Naive thymus-derived CD8-positive, alpha-beta T cell (primary cell): ENCODE results near the gene NEK1. TPM values are rescaled to one million over a fixed set of nuclear protein-coding genes. Genes with fewer than 3 reads are reported as not detected.
"Not testable (repeated sequence)": the region's sequence is repeated elsewhere in the genome, so short reads cannot be mapped to it uniquely, and the experiment has no call there.

Source experiments
- ATAC-seq, 2 donors: fragments of 150-1000 bp; cut with Tn5 transposase in 1 of 2; sonication (Bioruptor Pico), chemical (Tn5 transposase) in 1 of 2; 1 replicate in 1 of 2; 2 replicates in 1 of 2; pipeline ENCODE4 v1.10.0; 2021; ENCODE audit warnings: mild to moderate bottlenecking in 2 of 2, moderate library complexity in 2 of 2
- POLR2A ChIA-PET: fragments of 350-600 bp; sonication (Branson Sonifier 250); formaldehyde crosslinking; loops from one replicate; lab custom pipeline; 2021; ENCODE audit warnings: antibody characterized with exemption; lab: Charles Lee
- DNase-seq, 10 donors: peaks; one replicate each; pipeline versions ENCODE4 v3.0.0 to v3.0.0-alpha.2; 2020 to 2022
- H3K27ac Mint-ChIP-seq, 10 donors: one replicate each; pipeline ENCODE4 v1.8.0; 2020 to 2022; ENCODE audit warnings: mild to moderate bottlenecking in 10 of 10, mixed read lengths in 10 of 10, moderate library complexity in 4 of 10, inconsistent platforms in 1 of 10
- H3K27me3 Mint-ChIP-seq, 5 donors: one replicate each; pipeline ENCODE4 v1.8.0; 2021 to 2022; ENCODE audit warnings: mixed read lengths in 5 of 5
- H3K36me3 Mint-ChIP-seq, 3 donors: one replicate each; pipeline ENCODE4 v1.8.0; 2020 to 2022; ENCODE audit warnings: mixed read lengths in 3 of 3, mild to moderate bottlenecking in 2 of 3, inconsistent platforms in 1 of 3
- H3K4me1 Mint-ChIP-seq, 4 donors: one replicate each; pipeline ENCODE4 v1.8.0; 2021 to 2022; ENCODE audit warnings: mixed read lengths in 4 of 4
- H3K4me3 Mint-ChIP-seq, 10 donors: one replicate each; pipeline ENCODE4 v1.8.0; 2020 to 2022; ENCODE audit warnings: mild to moderate bottlenecking in 10 of 10, mixed read lengths in 10 of 10, moderate library complexity in 6 of 10, inconsistent platforms in 1 of 10
- H3K9me3 Mint-ChIP-seq, 9 donors: one replicate each; pipeline ENCODE4 v1.8.0; 2020 to 2022; ENCODE audit warnings: mixed read lengths in 9 of 9, mild to moderate bottlenecking in 3 of 9, inconsistent platforms in 1 of 9, moderate library complexity in 1 of 9
- polyA plus RNA-seq, 3 donors: library from polyadenylated mRNA; unstranded; fragments of 300-500 nt; fragmentation: Illumina TruSeq; gene quantifications; one replicate each; pipeline ENCODE4 v1.2.3, GENCODE V29; 2021
- total RNA-seq, 8 experiments: library from RNA in 2 of 8; stranded (reverse) in 2 of 8; gene quantifications; one replicate each; pipeline ENCODE4 v1.2.3 and lab custom pipeline; 2021 to 2026

Gene NEK1
- total and polyA plus RNA-seq, 5 experiments from 2014 or later, result 7.1 to 19.5 (median 9.0) TPM

DNA sequence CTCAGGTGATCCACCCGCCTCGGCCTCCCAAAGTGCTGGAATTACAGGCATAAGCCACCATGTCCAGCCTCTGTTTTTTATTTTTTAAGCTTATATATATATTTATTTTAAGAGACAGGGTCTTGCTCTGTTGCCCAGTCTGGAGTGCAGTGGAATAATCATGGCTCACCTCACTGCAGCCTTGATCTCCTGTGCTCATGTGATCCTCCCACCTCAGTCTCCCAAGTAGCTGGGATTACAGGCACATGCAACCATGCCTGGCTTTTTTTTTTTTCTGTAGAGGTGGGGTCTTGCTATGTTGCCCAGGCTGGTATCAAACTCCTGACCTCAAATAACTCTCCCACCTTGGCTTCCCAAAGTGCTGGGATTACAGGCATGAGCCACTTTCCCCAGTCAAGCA is 184.7 kb downstream of the NEK1 start:
- H3K27me3 Mint-ChIP-seq, H3K27ac Mint-ChIP-seq, H3K4me1 Mint-ChIP-seq, H3K9me3 Mint-ChIP-seq, DNase-seq, ATAC-seq, H3K4me3 Mint-ChIP-seq, POLR2A ChIA-PET: not testable (repeated sequence)
- peaks cover 8 to 43% (median 26%) of the 10 kb centered on the region in 3 donors for H3K36me3 Mint-ChIP-seq

DNA sequence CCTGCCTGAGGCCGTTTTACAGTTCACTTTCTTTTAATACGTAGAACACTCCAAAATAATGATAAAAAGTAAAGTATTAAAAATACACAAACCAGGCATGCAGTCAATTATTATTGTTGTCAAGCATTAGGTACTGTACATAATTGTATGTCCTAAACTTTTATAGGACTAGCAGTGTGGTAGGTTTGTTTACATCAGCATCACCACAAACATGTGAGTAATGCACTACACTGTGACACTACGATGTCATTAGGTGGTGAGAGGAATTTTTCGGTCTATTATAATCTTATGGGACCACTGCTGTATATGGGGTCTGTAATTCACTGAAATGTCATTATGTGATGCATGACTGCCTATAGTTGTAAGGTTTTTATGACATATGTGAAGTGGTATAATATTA is 192.1 kb downstream of the NEK1 start:
- POLR2A ChIA-PET, result no interaction called here
- Mint-ChIP-seq H3K9me3 (no peaks in the 10 kb centered on the region), H3K4me3 (no peak overlapping the region), H3K4me1 (peaks cover 0 to 14% (median 4%) of the 10 kb centered on the region in 4 donors), H3K27me3 (no peaks in the 10 kb centered on the region), H3K36me3 (peaks cover 18 to 44% (median 41%) of the 10 kb centered on the region in 3 donors), H3K27ac (peak overlapping the region in 1 of 10 donors; percentile 46)
- no peak for DNase-seq
- no peak for ATAC-seq

DNA sequence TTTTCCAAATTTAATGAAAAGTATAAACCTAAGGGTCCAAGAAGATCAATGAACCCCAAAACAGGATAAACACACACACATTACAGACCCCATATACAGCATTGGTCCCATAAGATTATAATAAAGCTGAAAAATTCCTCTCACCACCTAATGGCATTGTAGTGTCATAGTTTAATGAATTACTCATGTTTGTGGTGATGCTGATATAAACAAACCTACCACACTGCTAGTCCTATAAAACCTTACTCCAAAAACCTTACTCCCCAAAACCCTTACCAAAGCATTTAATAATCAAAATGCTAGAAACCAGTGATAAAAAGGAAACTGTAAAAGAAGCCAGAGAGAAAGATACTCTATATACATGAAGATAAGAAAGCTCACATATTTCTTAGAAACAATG is 193.5 kb downstream of the NEK1 start:
- no peak for ATAC-seq
- no peak overlapping the region for H3K4me3 Mint-ChIP-seq
- POLR2A ChIA-PET, result no interaction called here

DNA sequence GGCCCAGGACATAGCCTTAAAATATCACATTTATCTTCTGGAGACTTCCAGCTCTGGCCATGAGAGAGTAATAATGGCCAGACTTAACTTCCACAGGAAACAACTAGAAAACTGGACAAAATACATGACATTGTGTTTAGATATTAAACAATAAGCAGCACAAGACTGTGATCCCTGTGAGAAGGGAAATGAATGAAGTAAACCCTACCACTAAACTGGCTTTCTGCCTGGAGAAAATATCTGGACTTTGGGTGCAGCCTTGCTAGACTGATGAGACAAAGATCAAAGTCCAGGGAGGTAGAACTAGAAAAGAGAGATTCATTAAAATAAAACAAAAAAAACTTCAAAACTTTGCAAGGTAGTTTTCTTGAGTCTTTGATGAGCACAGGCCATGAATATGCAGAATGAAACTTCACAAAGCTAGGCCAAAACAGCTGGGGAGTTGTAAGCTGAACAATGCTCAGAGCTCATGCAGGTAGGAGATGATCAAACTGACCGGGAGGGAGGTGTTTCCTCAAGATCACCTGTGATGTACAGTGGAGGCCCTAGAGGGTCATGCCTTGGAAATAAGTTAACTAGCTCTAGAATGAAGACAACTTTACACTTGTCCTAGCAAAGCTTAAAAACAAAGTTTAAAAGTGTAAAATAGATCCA is 194.6 kb downstream of the NEK1 start:
- Mint-ChIP-seq H3K27me3 (no peaks in the 10 kb centered on the region), H3K9me3 (no peaks in the 10 kb centered on the region), H3K4me3 (no peak overlapping the region), H3K27ac (peak overlapping the region in 1 of 10 donors; percentile 9), H3K4me1 (peaks cover 1 to 15% (median 4%) of the 10 kb centered on the region in 4 donors), H3K36me3 (peaks cover 10 to 29% (median 28%) of the 10 kb centered on the region in 3 donors)
- DNase-seq (no peak), ATAC-seq (no peak)
- POLR2A ChIA-PET, result no interaction called here

More for the DNA sequence above, 193.5 kb downstream of the NEK1 start:
- no peaks in the 10 kb centered on the region for H3K9me3 Mint-ChIP-seq
- H3K27ac Mint-ChIP-seq, result no peak overlapping the region
- no peaks in the 10 kb centered on the region for H3K27me3 Mint-ChIP-seq
- peaks cover 0 to 14% (median 4%) of the 10 kb centered on the region in 4 donors for H3K4me1 Mint-ChIP-seq
- H3K36me3 Mint-ChIP-seq, result peaks cover 10 to 31% (median 28%) of the 10 kb centered on the region in 3 donors
- no peak for DNase-seq

DNA sequence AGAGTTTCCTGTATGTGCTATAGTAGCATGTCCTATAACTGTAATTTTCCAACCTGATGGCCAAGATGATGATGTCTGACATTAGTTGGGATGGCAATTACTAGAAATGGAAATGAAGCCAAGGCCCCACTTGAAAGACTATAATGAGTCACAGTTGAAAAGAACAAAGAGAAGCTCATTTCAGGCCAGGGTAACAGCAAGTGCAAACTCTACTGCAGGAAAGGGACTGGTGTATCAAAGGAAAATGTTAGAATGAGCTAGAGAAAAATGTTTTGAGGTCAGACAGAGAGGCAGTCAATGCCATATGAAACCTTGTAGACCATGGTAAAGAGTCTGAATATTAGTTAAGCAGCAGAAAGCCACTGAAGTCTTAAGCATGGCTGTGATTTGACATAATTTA is 195.4 kb downstream of the NEK1 start:
- POLR2A ChIA-PET, result no interaction called here
- no peak overlapping the region for H3K4me3 Mint-ChIP-seq
- no peak for ATAC-seq
- H3K27me3 Mint-ChIP-seq, result no peaks in the 10 kb centered on the region
- H3K4me1 Mint-ChIP-seq, result peaks cover 5 to 23% (median 11%) of the 10 kb centered on the region in 4 donors
- peaks cover 8 to 23% (median 22%) of the 10 kb centered on the region in 3 donors for H3K36me3 Mint-ChIP-seq
- no peak for DNase-seq
- no peaks in the 10 kb centered on the region for H3K9me3 Mint-ChIP-seq
- peak overlapping the region in 1 of 10 donors; percentile 52 for H3K27ac Mint-ChIP-seq

DNA sequence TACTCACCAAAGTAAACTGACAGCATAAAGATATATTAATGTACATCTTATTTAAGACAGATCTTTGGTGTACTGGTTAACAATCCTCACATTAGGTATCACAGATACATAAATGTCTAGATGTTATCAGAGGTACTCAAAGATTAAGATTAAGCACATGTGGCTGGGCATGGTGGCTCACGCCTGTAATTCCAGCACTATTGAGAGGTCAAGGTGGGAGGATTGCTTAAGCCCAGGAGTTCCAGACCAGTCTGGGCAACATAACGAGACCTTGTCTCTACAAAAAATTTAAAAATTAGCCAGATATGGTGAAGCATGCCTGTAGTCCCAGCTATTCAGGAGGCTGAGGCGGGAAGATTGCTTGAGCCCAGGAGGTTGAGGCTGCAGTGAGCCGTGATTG is 195.9 kb downstream of the NEK1 start:
- no peak for ATAC-seq
- no peak for DNase-seq
- peaks cover 5 to 24% (median 14%) of the 10 kb centered on the region in 4 donors for H3K4me1 Mint-ChIP-seq
- no peaks in the 10 kb centered on the region for H3K27me3 Mint-ChIP-seq
- H3K4me3 Mint-ChIP-seq, result no peak overlapping the region
- H3K9me3 Mint-ChIP-seq, result no peaks in the 10 kb centered on the region
- POLR2A ChIA-PET, result no interaction called here
- no peak overlapping the region for H3K27ac Mint-ChIP-seq
- H3K36me3 Mint-ChIP-seq, result peaks cover 2 to 18% (median 16%) of the 10 kb centered on the region in 3 donors

DNA sequence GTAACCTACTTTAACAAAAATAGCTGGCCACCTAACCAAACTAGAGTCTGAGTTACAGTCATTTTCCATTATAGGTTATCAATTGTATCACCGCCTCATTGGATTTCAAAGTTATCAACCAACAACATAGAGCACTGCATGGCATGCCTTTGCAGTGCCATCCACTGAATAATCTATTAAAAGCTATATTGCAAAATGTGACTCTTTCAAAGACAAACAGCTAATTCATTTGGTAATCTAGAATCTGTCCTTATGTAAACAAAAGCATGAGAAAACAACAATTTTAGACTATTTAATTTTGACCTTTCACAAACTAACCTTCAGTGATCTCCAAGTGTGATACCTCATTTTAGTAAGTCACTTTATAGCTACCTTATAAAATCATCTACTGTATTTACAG is 197.5 kb downstream of the NEK1 start:
- DNase-seq (no peak), ATAC-seq (no peak)
- Mint-ChIP-seq H3K9me3 (no peaks in the 10 kb centered on the region), H3K27ac (no peak overlapping the region), H3K36me3 (peaks cover 0 to 8% (median 4%) of the 10 kb centered on the region in 3 donors), H3K4me1 (peaks cover 10 to 35% (median 29%) of the 10 kb centered on the region in 4 donors), H3K4me3 (no peak overlapping the region), H3K27me3 (no peaks in the 10 kb centered on the region)
- POLR2A ChIA-PET, result no interaction called here

DNA sequence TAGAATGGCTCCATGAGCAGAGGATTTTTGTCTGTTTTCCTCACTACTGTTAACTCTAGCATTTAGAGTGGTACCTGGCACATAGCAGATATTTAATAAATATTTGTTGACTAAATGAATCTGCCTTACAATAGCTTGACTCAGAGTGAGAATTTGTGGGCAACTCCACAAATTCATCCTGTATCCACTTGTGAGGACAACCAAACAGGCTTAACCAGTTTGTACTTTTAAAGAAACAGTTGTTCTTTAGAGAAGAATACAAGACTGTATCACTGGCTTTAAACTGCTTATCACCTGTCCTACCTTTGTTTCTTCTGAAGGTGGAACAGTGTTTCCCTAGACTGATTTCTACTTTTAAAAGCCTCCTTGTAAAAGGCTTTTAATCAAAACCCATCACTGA is 200.3 kb downstream of the NEK1 start:
- DNase-seq (no peak), ATAC-seq (no peak)
- H3K27me3 Mint-ChIP-seq, result no peaks in the 10 kb centered on the region
- peaks cover 13 to 39% (median 33%) of the 10 kb centered on the region in 4 donors for H3K4me1 Mint-ChIP-seq
- POLR2A ChIA-PET, result no interaction called here
- H3K9me3 Mint-ChIP-seq, result no peaks in the 10 kb centered on the region
- H3K4me3 Mint-ChIP-seq, result peak overlapping the region in 1 of 10 donors; percentile 22
- peaks cover 0 to 4% (median 2%) of the 10 kb centered on the region in 3 donors for H3K36me3 Mint-ChIP-seq
- H3K27ac Mint-ChIP-seq, result peak overlapping the region in 7 of 10 donors; percentile 47 to 71 (median 65)

DNA sequence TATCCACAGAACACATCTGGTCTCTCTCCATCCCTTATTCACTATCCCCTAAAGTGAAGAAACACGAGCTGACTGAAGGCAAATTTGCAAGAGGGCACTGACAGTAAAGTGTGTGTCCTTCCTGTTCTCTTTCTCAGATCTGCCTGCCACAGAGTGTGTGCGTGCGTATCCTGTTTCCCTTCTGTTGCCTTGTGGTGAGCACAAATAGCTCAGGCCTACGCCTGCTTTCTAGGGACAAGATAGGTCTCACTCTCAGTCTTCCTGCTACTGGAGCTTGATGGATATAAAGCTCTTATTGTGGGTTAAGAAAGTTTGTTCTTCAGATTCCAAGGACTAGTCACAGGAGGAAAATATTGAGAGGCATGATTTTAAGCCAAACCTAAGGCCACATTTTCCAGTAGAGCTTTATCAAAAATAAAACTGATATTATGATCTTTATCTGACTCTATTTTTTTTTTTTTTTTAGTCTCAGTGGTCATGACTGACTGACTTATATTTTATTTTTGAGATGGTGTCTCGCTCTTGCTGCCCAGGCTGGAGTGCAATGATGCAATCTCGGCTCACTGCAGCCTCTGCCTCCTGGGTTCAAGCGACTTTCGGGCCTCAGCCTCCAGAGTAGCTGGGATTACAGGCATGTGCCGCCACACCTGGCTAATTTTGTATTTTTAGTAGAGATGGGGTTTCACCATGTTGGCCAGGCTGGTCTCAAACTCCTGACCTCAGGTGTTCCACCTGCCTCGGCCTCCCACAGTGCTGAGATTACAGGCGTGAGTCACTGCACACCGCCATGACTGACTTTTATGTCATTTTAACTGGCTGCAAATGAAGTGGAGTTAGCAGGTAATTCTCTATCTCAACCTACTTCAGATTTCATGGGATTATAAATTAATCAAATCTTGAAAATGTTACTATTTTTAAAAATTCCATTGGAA is 201.3 kb downstream of the NEK1 start:
- Mint-ChIP-seq H3K27ac (peak overlapping the region; percentile 9 to 87 (median 66)), H3K9me3 (no peaks in the 10 kb centered on the region), H3K36me3 (peaks cover 0 to 4% (median 0%) of the 10 kb centered on the region in 3 donors), H3K27me3 (no peaks in the 10 kb centered on the region), H3K4me1 (peaks cover 14 to 39% (median 31%) of the 10 kb centered on the region in 4 donors), H3K4me3 (peak overlapping the region; percentile 37 to 72 (median 51))
- peak; percentile 99 to 100 for ATAC-seq
- POLR2A ChIA-PET, result interaction anchor here (0.5 to 1.1 kb wide), 3 partner anchors 209 to 401 kb away, joined by 3 to 6 read pairs (median 5); partner anchors contain the start of genes CBR4 and CLCN3
- DNase-seq, result peak in 9 of 10 donors; percentile 13 to 83 (median 59)

DNA sequence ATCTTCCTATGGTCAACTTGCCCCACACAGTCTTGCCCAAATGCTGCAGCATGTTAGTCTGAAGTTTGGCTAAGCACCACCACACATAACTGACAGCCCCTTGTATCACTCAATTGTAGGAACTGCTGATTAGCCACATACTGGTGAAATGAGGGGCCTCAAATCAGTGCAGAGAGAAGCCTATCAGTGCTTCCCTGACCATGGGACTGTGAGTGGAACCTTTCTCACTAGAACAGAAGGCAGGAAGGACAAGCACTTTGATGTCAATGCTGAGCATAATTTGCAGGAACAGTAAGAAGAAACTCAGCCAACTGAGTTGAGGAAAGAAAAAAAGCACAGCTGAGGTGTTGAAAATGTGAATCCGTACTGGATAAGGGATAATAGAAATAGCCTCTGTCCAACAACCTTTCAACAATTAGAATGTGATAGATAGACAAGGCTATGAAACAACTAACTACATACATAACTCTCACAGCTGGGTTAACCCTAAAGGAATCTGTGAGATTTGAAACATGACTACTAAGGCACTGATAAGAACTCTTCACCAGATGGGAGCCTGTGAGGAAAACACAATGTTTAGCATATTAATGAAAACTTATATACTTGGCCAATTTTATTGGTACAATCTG is 205.1 kb downstream of the NEK1 start:
- Mint-ChIP-seq H3K27me3 (no peaks in the 10 kb centered on the region), H3K4me3 (no peak overlapping the region), H3K4me1 (peaks cover 9 to 36% (median 25%) of the 10 kb centered on the region in 4 donors), H3K27ac (peak overlapping the region in 2 of 10 donors; percentile 25 to 84), H3K36me3 (peaks cover 0 to 11% (median 6%) of the 10 kb centered on the region in 3 donors), H3K9me3 (no peaks in the 10 kb centered on the region)
- ATAC-seq (no peak), DNase-seq (no peak)
- POLR2A ChIA-PET, result no interaction called here

DNA sequence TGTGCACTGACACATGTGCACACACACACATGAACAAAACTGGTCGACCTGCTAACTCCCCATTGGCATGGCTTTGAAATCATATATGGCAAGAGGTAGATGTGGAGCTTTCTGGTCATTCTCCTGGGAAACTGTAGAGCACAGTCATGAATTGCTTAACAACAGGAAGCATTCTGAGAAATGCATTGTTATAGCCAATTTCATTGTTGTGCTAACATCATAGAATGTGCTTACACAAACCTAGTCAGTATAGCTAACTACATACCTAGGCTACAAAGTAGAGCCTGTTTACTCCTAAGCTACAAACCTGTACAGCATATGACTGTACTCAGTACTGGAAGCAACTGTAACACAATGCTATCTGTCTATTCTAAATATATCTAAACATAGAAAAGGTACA is 207.4 kb downstream of the NEK1 start:
- Mint-ChIP-seq H3K4me1 (peaks cover 5 to 14% (median 9%) of the 10 kb centered on the region in 4 donors), H3K4me3 (no peak overlapping the region), H3K36me3 (peaks cover 6 to 22% (median 22%) of the 10 kb centered on the region in 3 donors), H3K27ac (no peak overlapping the region), H3K9me3 (no peaks in the 10 kb centered on the region), H3K27me3 (no peaks in the 10 kb centered on the region)
- ATAC-seq (no peak), DNase-seq (no peak)
- POLR2A ChIA-PET, result no interaction called here

DNA sequence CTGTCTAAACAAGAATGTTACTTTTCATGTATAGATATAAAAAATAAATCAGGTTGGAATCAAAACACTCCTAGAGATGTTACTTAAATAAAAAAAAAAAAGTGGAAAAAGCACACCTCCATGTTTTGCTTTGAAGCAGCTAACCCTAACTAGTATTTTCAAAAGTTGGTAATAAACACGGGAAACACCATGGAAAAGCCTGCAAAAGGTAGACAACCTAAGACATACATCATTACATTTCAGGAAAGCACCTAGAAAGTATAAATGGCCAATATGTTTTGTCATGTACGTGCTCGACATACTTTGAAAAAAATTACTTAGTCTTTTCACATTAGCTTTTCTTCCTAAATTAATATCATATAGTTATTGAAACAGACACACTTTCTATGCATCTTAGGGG is 211.6 kb downstream of the NEK1 start:
- POLR2A ChIA-PET, result no interaction called here
- Mint-ChIP-seq H3K27me3 (no peaks in the 10 kb centered on the region), H3K36me3 (peaks cover 12 to 43% (median 42%) of the 10 kb centered on the region in 3 donors), H3K27ac (no peak overlapping the region), H3K4me1 (peaks cover 0 to 4% (median 0%) of the 10 kb centered on the region in 4 donors), H3K4me3 (no peak overlapping the region), H3K9me3 (no peaks in the 10 kb centered on the region)
- DNase-seq (no peak), ATAC-seq (no peak)
